ENCODE data around the gene HMGN1. TPM values are rescaled to one million over a fixed set of nuclear protein-coding genes. Genes with fewer than 3 reads are reported as not detected.

Gene HMGN1
- 100 to 1,000 TPM; 148 to 171 TPM for polyA plus RNA-seq

- 1% methylated on average over 81 to 114 of the region's 116 CpGs for WGBS, 2 donors
- Histone ChIP-seq H3K27ac (ENCODE audit: low read depth in 2 of 2, low read length in 1 of 2) (peak within 1 kb of the TSS; percentile 94 to 99), H3K9me3 (ENCODE audit: control insufficient read depth in 2 of 2, insufficient read depth in 1 of 2, low read depth in 1 of 2, low read length in 1 of 2) (no peaks in the 10 kb centered on the region), H3K36me3 (ENCODE audit: control insufficient read depth in 2 of 2, insufficient read depth in 2 of 2, low read length in 1 of 2) (no peaks in the 10 kb centered on the region), H3K27me3 (ENCODE audit: control insufficient read depth in 1 of 2, insufficient read depth in 2 of 2, low read length in 2 of 2) (no peaks in the 10 kb centered on the region), H3K4me1 (ENCODE audit: control insufficient read depth in 2 of 2, insufficient read depth in 2 of 2, low read length in 1 of 2) (peaks cover 0 to 2% of the 10 kb centered on the region in 2 donors), H3K4me3 (ENCODE audit: low read depth in 1 of 2, low read length in 2 of 2) (peak within 1 kb of the TSS; percentile 78 to 85)
Measured at GRCh38 chr21:39348355-39349210, at the start of gene HMGN1. HMGN1 (minus strand) TSS chr21:39349088; CDS start chr21:39348917, 171 bp downstream.

GRCh38 chr21:39397646-39398385 lies 48.9 kb upstream of the HMGN1 start:
- H3K9me3 ChIP-seq (ENCODE audit: control insufficient read depth in 2 of 2, insufficient read depth in 1 of 2, low read depth in 1 of 2, low read length in 1 of 2) = no peaks in the 10 kb centered on the region
- no peak overlapping the region for H3K27ac ChIP-seq (ENCODE audit: low read depth in 2 of 2, low read length in 1 of 2)
- peaks cover 4 to 5% of the 10 kb centered on the region in 2 donors for H3K36me3 ChIP-seq (ENCODE audit: control insufficient read depth in 2 of 2, insufficient read depth in 2 of 2, low read length in 1 of 2)
- WGBS, 2 donors = 89 to 93% methylated on average over 11 of the region's 11 CpGs
- no peaks in the 10 kb centered on the region for H3K4me1 ChIP-seq (ENCODE audit: control insufficient read depth in 2 of 2, insufficient read depth in 2 of 2, low read length in 1 of 2)
- H3K4me3 ChIP-seq (ENCODE audit: low read depth in 1 of 2, low read length in 2 of 2) = no peak overlapping the region
- H3K27me3 ChIP-seq (ENCODE audit: control insufficient read depth in 1 of 2, insufficient read depth in 2 of 2, low read length in 2 of 2) = no peaks in the 10 kb centered on the region

- no peak overlapping the region for H3K4me3 ChIP-seq (ENCODE audit: low read depth in 1 of 2, low read length in 2 of 2)
- H3K9me3 ChIP-seq (ENCODE audit: control insufficient read depth in 2 of 2, insufficient read depth in 1 of 2, low read depth in 1 of 2, low read length in 1 of 2) = no peaks in the 10 kb centered on the region
- 87 to 92% methylated on average over 7 of the region's 7 CpGs for WGBS, 2 donors
- no peak overlapping the region for H3K27ac ChIP-seq (ENCODE audit: low read depth in 2 of 2, low read length in 1 of 2)
- H3K27me3 ChIP-seq (ENCODE audit: control insufficient read depth in 1 of 2, insufficient read depth in 2 of 2, low read length in 2 of 2) = no peaks in the 10 kb centered on the region
- H3K36me3 ChIP-seq (ENCODE audit: control insufficient read depth in 2 of 2, insufficient read depth in 2 of 2, low read length in 1 of 2) = peaks cover 14 to 15% of the 10 kb centered on the region in 2 donors
- H3K4me1 ChIP-seq (ENCODE audit: control insufficient read depth in 2 of 2, insufficient read depth in 2 of 2, low read length in 1 of 2) = peaks cover 0 to 2% of the 10 kb centered on the region in 2 donors
Measured at GRCh38 chr21:39392981-39393380, 44.1 kb upstream of the HMGN1 start.

GRCh38 chr21:39390212-39390765 lies 41.4 kb upstream of the HMGN1 start:
- Histone ChIP-seq H3K27ac (ENCODE audit: low read depth in 2 of 2, low read length in 1 of 2) (no peak overlapping the region), H3K9me3 (ENCODE audit: control insufficient read depth in 2 of 2, insufficient read depth in 1 of 2, low read depth in 1 of 2, low read length in 1 of 2) (no peaks in the 10 kb centered on the region), H3K4me1 (ENCODE audit: control insufficient read depth in 2 of 2, insufficient read depth in 2 of 2, low read length in 1 of 2) (peaks cover 2 to 3% of the 10 kb centered on the region in 2 donors), H3K36me3 (ENCODE audit: control insufficient read depth in 2 of 2, insufficient read depth in 2 of 2, low read length in 1 of 2) (peaks cover 12 to 15% of the 10 kb centered on the region in 2 donors), H3K27me3 (ENCODE audit: control insufficient read depth in 1 of 2, insufficient read depth in 2 of 2, low read length in 2 of 2) (no peaks in the 10 kb centered on the region), H3K4me3 (ENCODE audit: low read depth in 1 of 2, low read length in 2 of 2) (no peak overlapping the region)
- whole genome bisulfite sequencing, 2 donors = 78 to 80% methylated on average over 16 of the region's 16 CpGs

- Histone ChIP-seq H3K9me3 (ENCODE audit: control insufficient read depth in 2 of 2, insufficient read depth in 1 of 2, low read depth in 1 of 2, low read length in 1 of 2) (no peaks in the 10 kb centered on the region), H3K4me3 (ENCODE audit: low read depth in 1 of 2, low read length in 2 of 2) (no peak overlapping the region), H3K36me3 (ENCODE audit: control insufficient read depth in 2 of 2, insufficient read depth in 2 of 2, low read length in 1 of 2) (peaks cover 12% of the 10 kb centered on the region in 2 donors), H3K4me1 (ENCODE audit: control insufficient read depth in 2 of 2, insufficient read depth in 2 of 2, low read length in 1 of 2) (peaks cover 3 to 4% of the 10 kb centered on the region in 2 donors), H3K27me3 (ENCODE audit: control insufficient read depth in 1 of 2, insufficient read depth in 2 of 2, low read length in 2 of 2) (no peaks in the 10 kb centered on the region), H3K27ac (ENCODE audit: low read depth in 2 of 2, low read length in 1 of 2) (no peak overlapping the region)
- WGBS, 2 donors = 2 to 6% methylated on average over 10 of the region's 10 CpGs
Measured at GRCh38 chr21:39388811-39389155, 39.9 kb upstream of the HMGN1 start.

- H3K4me1 ChIP-seq (ENCODE audit: control insufficient read depth in 2 of 2, insufficient read depth in 2 of 2, low read length in 1 of 2) = peaks cover 3 to 4% of the 10 kb centered on the region in 2 donors
- H3K27me3 ChIP-seq (ENCODE audit: control insufficient read depth in 1 of 2, insufficient read depth in 2 of 2, low read length in 2 of 2) = no peaks in the 10 kb centered on the region
- H3K4me3 ChIP-seq (ENCODE audit: low read depth in 1 of 2, low read length in 2 of 2) = peak overlapping the region; percentile 45 to 58
- WGBS, 2 donors = 12% methylated on average over 35 of the region's 35 CpGs
- H3K9me3 ChIP-seq (ENCODE audit: control insufficient read depth in 2 of 2, insufficient read depth in 1 of 2, low read depth in 1 of 2, low read length in 1 of 2) = no peaks in the 10 kb centered on the region
- peak overlapping the region; percentile 85 to 87 for H3K27ac ChIP-seq (ENCODE audit: low read depth in 2 of 2, low read length in 1 of 2)
- peaks cover 12% of the 10 kb centered on the region in 2 donors for H3K36me3 ChIP-seq (ENCODE audit: control insufficient read depth in 2 of 2, insufficient read depth in 2 of 2, low read length in 1 of 2)
Measured at GRCh38 chr21:39388038-39388810, 39.3 kb upstream of the HMGN1 start.

GRCh38 chr21:39387461-39388037 lies 38.7 kb upstream of the HMGN1 start:
- WGBS, 2 donors = 7 to 8% methylated on average over 21 of the region's 21 CpGs
- Histone ChIP-seq H3K4me1 (ENCODE audit: control insufficient read depth in 2 of 2, insufficient read depth in 2 of 2, low read length in 1 of 2) (peaks cover 3 to 4% of the 10 kb centered on the region in 2 donors), H3K27me3 (ENCODE audit: control insufficient read depth in 1 of 2, insufficient read depth in 2 of 2, low read length in 2 of 2) (no peaks in the 10 kb centered on the region), H3K27ac (ENCODE audit: low read depth in 2 of 2, low read length in 1 of 2) (peak overlapping the region; percentile 85 to 87), H3K36me3 (ENCODE audit: control insufficient read depth in 2 of 2, insufficient read depth in 2 of 2, low read length in 1 of 2) (peaks cover 9 to 10% of the 10 kb centered on the region in 2 donors), H3K9me3 (ENCODE audit: control insufficient read depth in 2 of 2, insufficient read depth in 1 of 2, low read depth in 1 of 2, low read length in 1 of 2) (no peaks in the 10 kb centered on the region), H3K4me3 (ENCODE audit: low read depth in 1 of 2, low read length in 2 of 2) (peak overlapping the region; percentile 45 to 58)

GRCh38 chr21:39386899-39387298 lies 38.0 kb upstream of the HMGN1 start:
- WGBS, 2 donors = 92 to 93% methylated on average over 11 of the region's 11 CpGs
- Histone ChIP-seq H3K36me3 (ENCODE audit: control insufficient read depth in 2 of 2, insufficient read depth in 2 of 2, low read length in 1 of 2) (peaks cover 3 to 4% of the 10 kb centered on the region in 2 donors), H3K4me3 (ENCODE audit: low read depth in 1 of 2, low read length in 2 of 2) (no peak overlapping the region), H3K9me3 (ENCODE audit: control insufficient read depth in 2 of 2, insufficient read depth in 1 of 2, low read depth in 1 of 2, low read length in 1 of 2) (no peaks in the 10 kb centered on the region), H3K27me3 (ENCODE audit: control insufficient read depth in 1 of 2, insufficient read depth in 2 of 2, low read length in 2 of 2) (no peaks in the 10 kb centered on the region), H3K27ac (ENCODE audit: low read depth in 2 of 2, low read length in 1 of 2) (no peak overlapping the region), H3K4me1 (ENCODE audit: control insufficient read depth in 2 of 2, insufficient read depth in 2 of 2, low read length in 1 of 2) (peaks cover 3 to 4% of the 10 kb centered on the region in 2 donors)

- peak overlapping the region; percentile 36 to 39 for H3K4me3 ChIP-seq (ENCODE audit: low read depth in 1 of 2, low read length in 2 of 2)
Measured at GRCh38 chr21:39386194-39386593, 37.3 kb upstream of the HMGN1 start.

More at GRCh38 chr21:39386194-39386593, 37.3 kb upstream of the HMGN1 start:
- no peaks in the 10 kb centered on the region for H3K27me3 ChIP-seq (ENCODE audit: control insufficient read depth in 1 of 2, insufficient read depth in 2 of 2, low read length in 2 of 2)
- no peaks in the 10 kb centered on the region for H3K36me3 ChIP-seq (ENCODE audit: control insufficient read depth in 2 of 2, insufficient read depth in 2 of 2, low read length in 1 of 2)
- 56 to 65% methylated on average over 13 of the region's 13 CpGs for WGBS, 2 donors
- H3K27ac ChIP-seq (ENCODE audit: low read depth in 2 of 2, low read length in 1 of 2) = peak overlapping the region; percentile 34 to 78
- H3K4me1 ChIP-seq (ENCODE audit: control insufficient read depth in 2 of 2, insufficient read depth in 2 of 2, low read length in 1 of 2) = peaks cover 3 to 4% of the 10 kb centered on the region in 2 donors
- no peaks in the 10 kb centered on the region for H3K9me3 ChIP-seq (ENCODE audit: control insufficient read depth in 2 of 2, insufficient read depth in 1 of 2, low read depth in 1 of 2, low read length in 1 of 2)

All from esophagus (tissue), 2 donors.